ENCODE results near the gene KIAA0930. TPM values are rescaled to one million over a fixed set of nuclear protein-coding genes. Genes with fewer than 3 reads are reported as not detected.

KIAA0930 gene
- polyA plus RNA-seq, 1 of the 3 experiments (the other 2 are of a cell fraction), result 80.8 TPM

DNA sequence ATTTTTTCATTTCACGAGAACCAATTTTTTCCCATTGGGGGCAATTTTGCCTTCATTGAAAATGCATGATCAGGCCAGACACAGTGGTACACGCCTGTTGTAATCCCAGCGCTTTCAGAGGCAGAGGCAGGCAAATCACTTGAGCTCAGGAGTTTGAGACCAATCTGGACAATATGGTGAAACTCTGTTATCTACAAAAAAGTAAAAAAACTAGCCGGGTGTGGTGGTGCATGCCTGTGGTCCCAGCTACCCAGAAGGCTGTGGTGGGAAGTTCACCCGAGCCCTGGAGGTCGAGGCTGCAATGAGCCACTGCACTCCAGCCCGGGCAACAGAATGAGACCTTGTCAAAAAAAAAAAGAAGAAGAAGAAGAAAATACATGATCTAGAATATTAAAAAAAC is 24.8 kb upstream of the KIAA0930 start:
- TF ChIP-seq RCOR1 (IDR thresholded peaks at IDR 0.05; ENCODE audit: low read length) (no peak), NRF1 (IDR thresholded peaks at IDR 0.05; ENCODE audit: low read depth, low read length) (no peak), FOXJ3 (CRISPR knock-in tag; IDR thresholded peaks at IDR 0.05) (no peak), MXI1 (IDR thresholded peaks at IDR 0.05; ENCODE audit: low read depth, low read length) (no peak), GABPA (IDR thresholded peaks at IDR 0.05; ENCODE audit: low read depth) (no peak), ELF1 (IDR thresholded peaks at IDR 0.05) (no peak), TCF12 (IDR thresholded peaks at IDR 0.05) (no peak), YY1 (IDR thresholded peaks at IDR 0.05; ENCODE audit: low read depth) (no peak), FOXM1 (IDR thresholded peaks at IDR 0.05; ENCODE audit: low read depth) (no peak), FOSL2 (IDR thresholded peaks at IDR 0.05; ENCODE audit: borderline replicate concordance, low read depth) (no peak), POLR2AphosphoS5 (IDR thresholded peaks at IDR 0.05; ENCODE audit: low read depth, low read length) (no peak), GATA2 (CRISPR knock-in tag; IDR thresholded peaks at IDR 0.05) (no peak), MEF2A (IDR thresholded peaks at IDR 0.05; ENCODE audit: borderline replicate concordance, low read depth) (no peak), CHD2 (IDR thresholded peaks at IDR 0.05; ENCODE audit: low read length, partially characterized antibody) (no peak), TEAD4 (IDR thresholded peaks at IDR 0.05; ENCODE audit: borderline replicate concordance, insufficient read depth) (no peak)
- TF ChIP-seq, protein P1, sequence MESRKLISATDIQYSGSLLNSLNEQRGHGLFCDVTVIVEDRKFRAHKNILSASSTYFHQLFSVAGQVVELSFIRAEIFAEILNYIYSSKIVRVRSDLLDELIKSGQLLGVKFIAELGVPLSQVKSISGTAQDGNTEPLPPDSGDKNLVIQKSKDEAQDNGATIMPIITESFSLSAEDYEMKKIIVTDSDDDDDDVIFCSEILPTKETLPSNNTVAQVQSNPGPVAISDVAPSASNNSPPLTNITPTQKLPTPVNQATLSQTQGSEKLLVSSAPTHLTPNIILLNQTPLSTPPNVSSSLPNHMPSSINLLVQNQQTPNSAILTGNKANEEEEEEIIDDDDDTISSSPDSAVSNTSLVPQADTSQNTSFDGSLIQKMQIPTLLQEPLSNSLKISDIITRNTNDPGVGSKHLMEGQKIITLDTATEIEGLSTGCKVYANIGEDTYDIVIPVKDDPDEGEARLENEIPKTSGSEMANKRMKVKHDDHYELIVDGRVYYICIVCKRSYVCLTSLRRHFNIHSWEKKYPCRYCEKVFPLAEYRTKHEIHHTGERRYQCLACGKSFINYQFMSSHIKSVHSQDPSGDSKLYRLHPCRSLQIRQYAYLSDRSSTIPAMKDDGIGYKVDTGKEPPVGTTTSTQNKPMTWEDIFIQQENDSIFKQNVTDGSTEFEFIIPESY (IDR thresholded peaks at IDR 0.05; ENCODE audit: borderline replicate concordance, low read depth), result no peak
- TF ChIP-seq, protein P2, sequence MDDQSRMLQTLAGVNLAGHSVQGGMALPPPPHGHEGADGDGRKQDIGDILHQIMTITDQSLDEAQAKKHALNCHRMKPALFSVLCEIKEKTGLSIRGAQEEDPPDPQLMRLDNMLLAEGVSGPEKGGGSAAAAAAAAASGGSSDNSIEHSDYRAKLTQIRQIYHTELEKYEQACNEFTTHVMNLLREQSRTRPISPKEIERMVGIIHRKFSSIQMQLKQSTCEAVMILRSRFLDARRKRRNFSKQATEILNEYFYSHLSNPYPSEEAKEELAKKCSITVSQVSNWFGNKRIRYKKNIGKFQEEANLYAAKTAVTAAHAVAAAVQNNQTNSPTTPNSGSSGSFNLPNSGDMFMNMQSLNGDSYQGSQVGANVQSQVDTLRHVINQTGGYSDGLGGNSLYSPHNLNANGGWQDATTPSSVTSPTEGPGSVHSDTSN (IDR thresholded peaks at IDR 0.05), result no peak
- TF ChIP-seq, protein P3, sequence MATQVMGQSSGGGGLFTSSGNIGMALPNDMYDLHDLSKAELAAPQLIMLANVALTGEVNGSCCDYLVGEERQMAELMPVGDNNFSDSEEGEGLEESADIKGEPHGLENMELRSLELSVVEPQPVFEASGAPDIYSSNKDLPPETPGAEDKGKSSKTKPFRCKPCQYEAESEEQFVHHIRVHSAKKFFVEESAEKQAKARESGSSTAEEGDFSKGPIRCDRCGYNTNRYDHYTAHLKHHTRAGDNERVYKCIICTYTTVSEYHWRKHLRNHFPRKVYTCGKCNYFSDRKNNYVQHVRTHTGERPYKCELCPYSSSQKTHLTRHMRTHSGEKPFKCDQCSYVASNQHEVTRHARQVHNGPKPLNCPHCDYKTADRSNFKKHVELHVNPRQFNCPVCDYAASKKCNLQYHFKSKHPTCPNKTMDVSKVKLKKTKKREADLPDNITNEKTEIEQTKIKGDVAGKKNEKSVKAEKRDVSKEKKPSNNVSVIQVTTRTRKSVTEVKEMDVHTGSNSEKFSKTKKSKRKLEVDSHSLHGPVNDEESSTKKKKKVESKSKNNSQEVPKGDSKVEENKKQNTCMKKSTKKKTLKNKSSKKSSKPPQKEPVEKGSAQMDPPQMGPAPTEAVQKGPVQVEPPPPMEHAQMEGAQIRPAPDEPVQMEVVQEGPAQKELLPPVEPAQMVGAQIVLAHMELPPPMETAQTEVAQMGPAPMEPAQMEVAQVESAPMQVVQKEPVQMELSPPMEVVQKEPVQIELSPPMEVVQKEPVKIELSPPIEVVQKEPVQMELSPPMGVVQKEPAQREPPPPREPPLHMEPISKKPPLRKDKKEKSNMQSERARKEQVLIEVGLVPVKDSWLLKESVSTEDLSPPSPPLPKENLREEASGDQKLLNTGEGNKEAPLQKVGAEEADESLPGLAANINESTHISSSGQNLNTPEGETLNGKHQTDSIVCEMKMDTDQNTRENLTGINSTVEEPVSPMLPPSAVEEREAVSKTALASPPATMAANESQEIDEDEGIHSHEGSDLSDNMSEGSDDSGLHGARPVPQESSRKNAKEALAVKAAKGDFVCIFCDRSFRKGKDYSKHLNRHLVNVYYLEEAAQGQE (IDR thresholded peaks at IDR 0.05; ENCODE audit: low read depth, low read length), result no peak
- TF ChIP-seq, protein P4, sequence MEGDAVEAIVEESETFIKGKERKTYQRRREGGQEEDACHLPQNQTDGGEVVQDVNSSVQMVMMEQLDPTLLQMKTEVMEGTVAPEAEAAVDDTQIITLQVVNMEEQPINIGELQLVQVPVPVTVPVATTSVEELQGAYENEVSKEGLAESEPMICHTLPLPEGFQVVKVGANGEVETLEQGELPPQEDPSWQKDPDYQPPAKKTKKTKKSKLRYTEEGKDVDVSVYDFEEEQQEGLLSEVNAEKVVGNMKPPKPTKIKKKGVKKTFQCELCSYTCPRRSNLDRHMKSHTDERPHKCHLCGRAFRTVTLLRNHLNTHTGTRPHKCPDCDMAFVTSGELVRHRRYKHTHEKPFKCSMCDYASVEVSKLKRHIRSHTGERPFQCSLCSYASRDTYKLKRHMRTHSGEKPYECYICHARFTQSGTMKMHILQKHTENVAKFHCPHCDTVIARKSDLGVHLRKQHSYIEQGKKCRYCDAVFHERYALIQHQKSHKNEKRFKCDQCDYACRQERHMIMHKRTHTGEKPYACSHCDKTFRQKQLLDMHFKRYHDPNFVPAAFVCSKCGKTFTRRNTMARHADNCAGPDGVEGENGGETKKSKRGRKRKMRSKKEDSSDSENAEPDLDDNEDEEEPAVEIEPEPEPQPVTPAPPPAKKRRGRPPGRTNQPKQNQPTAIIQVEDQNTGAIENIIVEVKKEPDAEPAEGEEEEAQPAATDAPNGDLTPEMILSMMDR (IDR thresholded peaks at IDR 0.05), result no peak

More for the DNA sequence above, 24.8 kb upstream of the KIAA0930 start:
- H3K4me1 ChIP-seq (ENCODE audit: control insufficient read depth in 1 of 2, insufficient read depth in 2 of 2, low read depth in 1 of 2, low read length in 1 of 2), result peaks cover 0 to 18% of the 10 kb centered on the region in 2 experiments; a peak in 1 of 4 replicates
- H2AFZ ChIP-seq (ENCODE audit: low read depth), result no peak overlapping the region
- CTCF ChIA-PET, result no interaction called here
- H4K20me1 ChIP-seq (ENCODE audit: insufficient read depth), result no peaks in the 10 kb centered on the region
- WGBS (ENCODE audit: low lambda C conversion rate), result 91% methylated on average over 7 of the region's 7 CpGs
- H3K4me3 ChIP-seq (ENCODE audit: low read depth in 2 of 2, low read length in 1 of 2), result no peak overlapping the region
- no peak overlapping the region for H3K27ac ChIP-seq (ENCODE audit: low read depth in 2 of 2, low read length in 1 of 2)
- no peak overlapping the region for H3K9ac ChIP-seq
- H3K4me2 ChIP-seq, result no peak overlapping the region
- H3F3A ChIP-seq (replicated peaks; ENCODE audit: insufficient read depth), result no peaks in the 10 kb centered on the region
- no peaks in the 10 kb centered on the region for H3K36me3 ChIP-seq (replicated peaks in 1 of 2; ENCODE audit: control insufficient read depth in 1 of 2, insufficient read depth in 2 of 2, low read length in 1 of 2)
- POLR2A ChIA-PET, result no interaction called here
- no peaks in the 10 kb centered on the region for H3K9me3 ChIP-seq
- no peaks in the 10 kb centered on the region for H3K79me2 ChIP-seq (ENCODE audit: insufficient read depth)
- H3K27me3 ChIP-seq (ENCODE audit: insufficient read depth), result no peaks in the 10 kb centered on the region
- no peaks in the 10 kb centered on the region for H3K9me2 ChIP-seq
- no peak for DNase-seq
